ENCODE measurements around the gene ESPN.

Gene ESPN

DNA sequence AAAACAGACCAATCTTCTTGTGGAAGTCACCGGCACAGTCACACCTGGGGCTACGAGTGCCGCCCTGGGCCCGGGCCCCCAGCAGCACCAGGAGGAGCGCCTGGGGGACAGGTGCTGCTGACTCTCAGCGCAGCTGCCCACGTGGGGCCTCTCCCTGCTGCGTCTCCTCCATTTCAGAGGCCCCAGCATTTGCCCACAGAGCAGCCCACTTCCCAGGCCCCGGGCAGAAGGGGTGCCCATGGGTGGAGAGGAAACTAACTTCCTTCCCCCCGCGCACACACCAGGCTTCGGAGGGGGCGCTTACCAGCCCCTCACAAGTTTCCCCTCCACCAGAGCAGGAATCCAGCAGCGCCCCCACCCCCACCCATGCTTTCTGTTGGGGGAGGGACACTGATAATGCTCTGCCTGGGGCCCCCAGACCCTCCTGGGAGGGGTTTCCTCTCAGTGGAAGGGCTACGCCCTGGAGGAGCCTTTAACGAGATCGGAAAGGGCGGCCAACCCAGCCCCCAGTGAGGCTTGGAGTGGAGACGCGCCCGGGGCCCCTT, 41.0 kb downstream of the ESPN start:
- no peak for DNase-seq (ENCODE audit: low spot score)

DNA sequence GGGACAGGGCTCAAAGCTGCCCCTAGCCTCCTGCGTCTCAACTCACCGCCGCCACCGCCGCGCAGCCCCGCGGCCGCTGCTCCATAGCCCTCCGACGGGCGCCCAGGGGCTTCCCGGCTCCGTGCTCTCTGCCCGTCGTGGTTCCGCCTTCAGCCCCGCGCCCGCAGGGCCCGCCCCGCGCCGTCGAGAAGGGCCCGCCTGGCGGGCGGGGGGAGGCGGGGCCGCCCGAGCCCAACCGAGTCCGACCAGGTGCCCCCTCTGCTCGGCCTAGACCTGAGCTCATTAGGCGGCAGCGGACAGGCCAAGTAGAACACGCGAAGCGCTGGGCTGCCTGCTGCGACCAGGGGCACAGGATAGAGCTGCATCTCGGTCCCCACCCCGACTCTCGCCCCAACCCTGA, 41.4 kb downstream of the ESPN start, which contains the start of gene TNFRSF25:
Gene TNFRSF25 (minus strand): TSS at position 151 of the 400 bp plus-strand sequence. CDS start 66 bp downstream, at position 85.
- DNase-seq (ENCODE audit: low spot score) = no peak

GRCh38 chr1:6466751-6467150, 42.2 kb downstream of the ESPN start:
- DNase-seq (ENCODE audit: low spot score) = no peak

- no peak for DNase-seq (ENCODE audit: low spot score)
These were observed 42.6 kb downstream of the ESPN start for GRCh38 chr1:6467224-6467623.

- DNase-seq (ENCODE audit: low spot score) = no peak
These were observed 43.4 kb downstream of the ESPN start for GRCh38 chr1:6467744-6468688.

DNA sequence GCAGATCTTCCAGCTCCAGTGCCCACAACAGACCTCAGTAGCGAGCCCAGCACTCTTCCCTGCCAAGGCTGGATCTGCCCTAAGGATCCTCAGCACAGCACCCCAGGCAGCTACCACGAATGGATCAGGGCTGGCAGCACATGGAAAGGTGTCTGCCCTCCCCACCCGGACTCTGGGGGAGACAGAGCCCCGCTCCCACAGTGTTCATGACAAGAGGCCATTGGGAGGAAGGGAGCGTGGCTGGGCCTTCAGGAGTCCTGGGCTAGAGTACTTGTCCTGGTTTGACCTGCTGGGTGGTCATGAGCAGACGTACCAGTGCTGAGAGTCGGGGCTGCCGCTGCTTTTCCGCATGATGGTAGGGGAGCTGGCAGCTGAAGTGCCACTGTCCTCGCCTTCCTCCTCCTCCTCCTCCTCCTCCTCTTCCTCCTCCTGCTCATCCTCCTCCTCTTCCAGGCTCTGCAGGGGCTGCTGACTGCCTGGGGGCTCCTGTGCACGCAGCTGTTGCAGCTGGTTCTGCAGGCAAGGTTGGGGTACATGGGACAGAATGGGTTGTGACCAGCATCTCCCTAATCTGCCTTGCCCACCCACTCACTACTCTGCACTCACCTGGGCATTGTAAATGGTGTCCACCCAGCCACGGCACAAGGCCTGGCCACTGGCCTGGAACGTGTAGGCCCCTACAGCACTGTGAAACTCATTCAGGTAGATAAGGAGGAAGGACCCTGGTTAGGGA, 44.3 kb downstream of the ESPN start:
- no peak for DNase-seq (ENCODE audit: low spot score)

DNA sequence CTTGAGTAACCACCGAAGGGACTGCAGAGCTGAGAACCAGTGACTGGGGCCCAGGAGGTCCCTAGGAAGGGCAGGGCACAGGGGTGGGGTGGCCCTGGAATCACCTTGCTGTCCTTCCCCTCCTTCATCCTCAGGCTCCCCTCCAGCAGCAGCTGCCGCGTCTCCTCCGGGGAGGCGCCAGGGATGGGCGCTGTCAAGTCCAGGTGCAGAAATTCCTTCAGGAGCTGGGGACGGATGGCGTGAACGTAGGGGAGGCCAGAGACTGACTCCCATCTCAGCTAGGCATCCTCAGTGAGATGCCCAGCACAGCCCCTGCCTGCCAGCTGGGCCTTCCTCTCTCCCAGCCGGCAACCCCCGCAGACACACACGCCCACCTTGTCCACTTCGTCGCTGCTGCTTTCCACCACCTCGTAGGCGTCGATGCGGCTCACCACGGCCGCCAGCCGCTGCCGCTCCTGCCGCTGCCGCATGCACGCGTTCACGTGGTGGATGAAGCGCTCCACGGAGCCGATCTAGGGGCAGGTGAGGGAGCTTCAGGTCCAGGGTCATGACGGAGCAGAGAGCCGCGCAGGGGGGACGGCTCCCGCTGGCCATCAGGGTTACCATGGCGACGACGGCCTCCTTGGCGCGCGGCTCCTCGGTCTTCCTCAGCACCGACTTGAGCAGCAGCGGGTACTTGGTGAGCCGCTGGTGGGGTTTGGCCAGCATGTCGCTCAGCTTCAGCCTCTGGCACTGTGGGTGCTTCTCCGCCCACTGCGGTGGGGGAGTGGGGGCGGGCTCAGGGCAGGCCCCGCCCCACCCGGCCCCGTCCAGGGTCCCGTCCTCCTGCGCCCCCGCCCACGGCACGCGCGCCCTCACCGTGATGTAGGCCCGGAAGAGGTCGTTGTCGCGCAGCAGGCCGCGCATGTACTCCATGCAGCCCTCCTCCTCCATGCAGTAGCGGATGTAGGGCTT, 45.8 kb downstream of the ESPN start:
- DNase-seq (ENCODE audit: low spot score) = no peak

- no peak for DNase-seq (ENCODE audit: low spot score)
These were observed 46.8 kb downstream of the ESPN start for GRCh38 chr1:6471086-6471969.

- DNase-seq (ENCODE audit: low spot score) = no peak
These were observed 47.4 kb downstream of the ESPN start for GRCh38 chr1:6471970-6472368.

DNA sequence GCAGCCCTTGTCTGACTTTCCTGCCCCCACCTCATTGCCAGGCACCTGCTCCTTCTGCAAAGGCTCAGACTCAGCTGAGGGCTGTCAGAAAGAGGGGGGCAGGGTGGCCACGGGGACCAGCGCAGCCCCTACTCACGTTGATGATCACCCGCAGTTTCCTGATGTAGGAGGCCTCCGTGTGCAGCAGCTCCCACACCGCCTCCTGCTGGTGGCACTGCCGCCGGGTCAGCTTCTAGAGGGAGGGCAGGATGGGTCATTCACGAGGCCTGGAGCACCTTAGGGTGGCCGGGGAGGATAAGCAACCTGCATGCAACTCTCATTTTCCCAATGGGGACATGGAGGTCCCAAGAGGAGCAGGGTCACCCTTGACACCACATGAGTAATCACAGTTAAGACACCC, 47.8 kb downstream of the ESPN start:
- no peak for DNase-seq (ENCODE audit: low spot score)

- DNase-seq (ENCODE audit: low spot score) = no peak
These were observed 48.6 kb downstream of the ESPN start for GRCh38 chr1:6473156-6473555.

GRCh38 chr1:6473974-6474814, 49.6 kb downstream of the ESPN start:
- no peak for DNase-seq (ENCODE audit: low spot score)

- DNase-seq (ENCODE audit: low spot score) = no peak
These were observed 50.3 kb downstream of the ESPN start for GRCh38 chr1:6474815-6475282.

- DNase-seq (ENCODE audit: low spot score) = peak; percentile 85
These were observed 51.0 kb downstream of the ESPN start for GRCh38 chr1:6475381-6476133.

DNA sequence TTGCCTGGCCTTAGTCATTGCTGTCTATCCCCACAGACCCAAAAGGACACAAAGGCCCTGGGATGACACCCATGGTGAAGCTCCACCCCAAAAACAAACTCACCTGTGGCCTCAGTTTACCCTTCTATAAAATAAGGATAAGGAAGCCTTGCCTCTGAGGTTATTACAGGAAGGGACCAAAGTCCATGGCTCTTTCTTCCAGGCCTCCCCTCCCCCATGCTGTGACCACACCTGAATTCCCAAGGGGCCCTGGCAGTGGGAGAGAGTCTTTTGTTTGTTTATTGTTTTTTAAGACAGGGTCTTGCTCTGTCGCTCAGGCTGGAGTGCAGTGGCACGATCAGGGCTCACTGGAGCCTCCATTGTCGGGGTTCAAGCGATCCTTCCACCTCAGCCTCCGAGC, 51.9 kb downstream of the ESPN start:
- DNase-seq (ENCODE audit: low spot score) = no peak

DNA sequence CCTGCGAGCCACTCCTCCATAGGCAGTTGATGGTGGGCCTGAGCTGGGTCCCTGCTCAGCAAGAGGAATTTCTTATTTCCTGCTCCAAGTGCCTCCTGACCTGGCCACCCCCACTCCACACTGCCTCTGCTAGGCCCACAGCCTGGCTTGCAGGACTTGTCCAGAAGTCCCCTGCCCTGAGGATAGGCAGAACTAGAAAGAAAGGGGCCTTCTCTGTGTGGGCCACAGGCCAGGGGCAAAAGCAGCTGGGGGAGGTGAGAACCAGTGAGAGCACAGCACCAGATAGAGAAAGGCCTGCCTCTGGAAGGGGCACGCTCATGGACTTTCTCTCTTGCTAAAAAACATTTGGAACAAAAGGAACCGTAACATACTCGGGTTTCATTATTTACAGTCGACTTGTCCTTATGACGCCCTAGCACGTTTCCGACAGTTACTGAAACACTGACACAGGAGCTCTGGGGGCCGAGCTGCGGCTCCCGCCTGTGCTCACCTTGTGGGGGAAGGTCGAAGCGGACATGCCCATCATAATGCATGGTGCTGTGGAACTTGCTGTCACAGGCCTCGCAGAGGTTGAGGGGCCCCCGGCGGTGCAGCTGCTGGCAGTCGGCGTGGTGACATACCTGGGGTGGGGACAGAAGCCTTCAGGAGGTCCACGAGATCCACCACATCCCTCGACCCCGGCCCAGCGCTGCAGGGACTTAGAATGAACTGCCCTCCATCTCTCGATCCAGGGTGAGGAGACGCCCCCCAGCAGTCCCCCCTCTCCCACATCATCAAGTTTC, 52.7 kb downstream of the ESPN start:
- no peak for DNase-seq (ENCODE audit: low spot score)

GRCh38 chr1:6481820-6482219, 57.2 kb downstream of the ESPN start:
- no peak for DNase-seq (ENCODE audit: low spot score)

Measured in AG08396 (cell line).